Small intestine (tissue), 7 donors: ENCODE measurements around the gene ELAC2. TPM values are rescaled to one million over a fixed set of nuclear protein-coding genes. Genes with fewer than 3 reads are reported as not detected.

Experiments
- DNase-seq, 2 donors: peaks; one replicate each; pipeline versions ENCODE4 v3.0.0 to v3.0.0-alpha.2; 2013
- FAIRE-seq: peaks from 2 replicates; lab custom pipeline; 2012; peaks lifted over from hg19 to GRCh38; lab: Jason Lieb, UNC
- H3K27ac ChIP-seq, 3 donors: one replicate each; pipeline ENCODE4 v1.5.1; 2013; ENCODE audit warnings: low read length in 2 of 3, mild to moderate bottlenecking in 2 of 3, control low read depth in 1 of 3, inconsistent platforms in 1 of 3, low read depth in 1 of 3, moderate library complexity in 1 of 3
- H3K27me3 ChIP-seq, 3 donors: one replicate each; pipeline ENCODE4 v1.6.1; 2013; ENCODE audit warnings: low read length in 3 of 3, inconsistent platforms in 1 of 3; ENCODE audit not compliant: control insufficient read depth in 3 of 3, insufficient read depth in 3 of 3
- H3K36me3 ChIP-seq, 3 donors: one replicate each; pipeline ENCODE4 v1.6.1; 2013; ENCODE audit warnings: low read length in 3 of 3, inconsistent platforms in 1 of 3, low read depth in 1 of 3, mild to moderate bottlenecking in 1 of 3, moderate library complexity in 1 of 3; ENCODE audit not compliant: control insufficient read depth in 3 of 3, insufficient read depth in 2 of 3
- H3K4me1 ChIP-seq, 3 donors: one replicate each; pipeline ENCODE4 v1.6.1; 2013; ENCODE audit warnings: low read length in 2 of 3, inconsistent platforms in 1 of 3, low read depth in 1 of 3, mild to moderate bottlenecking in 1 of 3, moderate library complexity in 1 of 3; ENCODE audit not compliant: control insufficient read depth in 3 of 3, insufficient read depth in 2 of 3
- H3K4me3 ChIP-seq, 3 donors: one replicate each; pipeline ENCODE4 v1.5.1; 2013; ENCODE audit warnings: low read length in 3 of 3, control low read depth in 1 of 3, inconsistent platforms in 1 of 3, low read depth in 1 of 3, mild to moderate bottlenecking in 1 of 3, moderate library complexity in 1 of 3
- H3K9me3 ChIP-seq, 2 donors: one replicate each; pipeline ENCODE4 v1.6.1; 2013; ENCODE audit warnings: low read depth in 1 of 2, low read length in 1 of 2; ENCODE audit not compliant: control insufficient read depth in 2 of 2, insufficient read depth in 1 of 2
- WGBS, 3 donors: extraction: QIAGEN DNeasy Blood & Tissue Kit; methylation state at CpG; one replicate each; pipeline ENCODE4 v1.1.7; 2013; 5-methylcytosine and 5-hydroxymethylcytosine counted together
- polyA plus RNA-seq, 4 donors: library from polyadenylated mRNA; stranded (reverse) in 3 of 4; unstranded in 1 of 4; fragments of 200-250 nt in 3 of 4; fragments of 120-200 nt in 1 of 4; gene quantifications; one replicate each; pipeline versions ENCODE4 v1.2.1 to v1.2.3, GENCODE V29; 2013
- donor health status: healthy with polysubstance abuse.
- donor health status: control.
- donor health status: control.
- donor health status: Bipolar disorder and iron deficiency.
- donor health status: healthy.

The ELAC2 gene
- polyA plus RNA-seq, 4 donors: 30.0 to 44.5 (median 37.6) TPM

DNA sequence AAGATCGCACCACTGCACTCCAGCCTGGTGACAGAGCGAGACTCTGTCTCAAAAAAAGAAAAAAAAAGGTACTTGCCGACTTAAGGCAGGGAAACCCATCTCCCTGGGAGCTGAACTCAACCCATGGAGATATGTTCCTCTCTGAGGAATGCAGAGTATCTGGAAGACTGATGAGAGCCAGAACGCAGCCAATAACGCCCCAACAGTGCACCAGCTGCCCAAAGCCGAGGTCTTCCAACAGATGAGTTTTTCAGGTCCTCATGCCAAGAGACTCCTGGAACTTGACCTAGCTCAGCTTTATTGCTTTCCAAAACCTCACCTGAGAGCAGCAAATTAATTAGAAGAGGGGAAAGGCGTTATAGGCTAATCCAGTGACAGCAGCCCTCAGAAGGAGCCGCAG, 9.4 kb downstream of the ELAC2 start:
- peaks cover 19 to 61% (median 30%) of the 10 kb centered on the region in 3 donors for H3K36me3 ChIP-seq
- WGBS, 3 donors: 93 to 95% (median 94%) methylated on average over 8 of the region's 8 CpGs
- H3K9me3 ChIP-seq: no peaks in the 10 kb centered on the region
- no peaks in the 10 kb centered on the region for H3K27me3 ChIP-seq
- FAIRE-seq: no peak
- H3K4me1 ChIP-seq: no peaks in the 10 kb centered on the region
- no peak overlapping the region for H3K27ac ChIP-seq
- no peak overlapping the region for H3K4me3 ChIP-seq
- DNase-seq: no peak

DNA sequence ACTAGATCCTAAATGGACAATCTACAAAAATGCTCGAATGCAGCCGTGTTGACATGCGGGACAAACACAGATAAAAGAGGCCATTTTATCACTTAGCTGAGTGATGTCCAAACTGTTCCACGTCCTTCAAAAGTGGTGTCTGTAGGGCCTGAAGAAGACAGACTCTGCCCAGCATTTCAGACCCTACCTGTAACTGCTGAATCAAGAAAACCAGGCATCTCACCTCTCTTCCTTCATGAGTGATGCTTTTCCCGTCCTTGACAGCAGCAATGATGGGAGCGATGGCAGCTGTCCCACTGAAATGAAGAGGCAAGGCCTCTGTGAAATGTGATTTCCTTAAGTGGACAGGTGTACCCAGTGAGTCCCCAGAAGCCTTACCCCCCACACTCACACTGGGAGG, 12.3 kb downstream of the ELAC2 start:
- 85 to 95% (median 87%) methylated on average over 6 of the region's 6 CpGs for WGBS, 3 donors
- Histone ChIP-seq H3K9me3 (no peaks in the 10 kb centered on the region), H3K4me1 (no peaks in the 10 kb centered on the region), H3K27me3 (no peaks in the 10 kb centered on the region), H3K4me3 (no peak overlapping the region), H3K27ac (no peak overlapping the region), H3K36me3 (peaks cover 18 to 65% (median 21%) of the 10 kb centered on the region in 3 donors)
- FAIRE-seq (no peak), DNase-seq (no peak)

DNA sequence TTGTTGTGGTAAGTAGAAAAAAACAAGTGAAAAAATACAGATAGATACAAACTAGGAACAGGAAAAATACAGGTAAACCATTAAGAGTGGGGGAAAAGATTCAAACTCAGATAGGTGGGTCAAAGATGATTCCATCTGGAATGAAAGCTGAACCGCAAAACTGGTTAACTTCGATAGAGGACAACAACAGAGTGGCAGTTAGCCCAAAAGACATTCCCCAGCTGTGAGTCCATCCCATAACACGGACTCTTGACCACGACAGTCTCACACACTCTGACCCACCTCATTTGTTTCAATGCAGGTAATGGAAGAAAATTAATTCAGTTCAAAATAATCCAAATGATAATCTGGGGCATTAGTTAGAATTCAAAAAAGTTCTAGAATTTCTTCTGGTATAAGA, 13.5 kb downstream of the ELAC2 start:
- FAIRE-seq: no peak
- no peaks in the 10 kb centered on the region for H3K4me1 ChIP-seq
- H3K4me3 ChIP-seq: no peak overlapping the region
- H3K27ac ChIP-seq: no peak overlapping the region
- no peaks in the 10 kb centered on the region for H3K27me3 ChIP-seq
- no peak for DNase-seq
- no peaks in the 10 kb centered on the region for H3K9me3 ChIP-seq
- peaks cover 21 to 69% (median 26%) of the 10 kb centered on the region in 3 donors for H3K36me3 ChIP-seq
- 77 to 88% (median 78%) methylated on average over 4 of the region's 4 CpGs for WGBS, 3 donors

DNA sequence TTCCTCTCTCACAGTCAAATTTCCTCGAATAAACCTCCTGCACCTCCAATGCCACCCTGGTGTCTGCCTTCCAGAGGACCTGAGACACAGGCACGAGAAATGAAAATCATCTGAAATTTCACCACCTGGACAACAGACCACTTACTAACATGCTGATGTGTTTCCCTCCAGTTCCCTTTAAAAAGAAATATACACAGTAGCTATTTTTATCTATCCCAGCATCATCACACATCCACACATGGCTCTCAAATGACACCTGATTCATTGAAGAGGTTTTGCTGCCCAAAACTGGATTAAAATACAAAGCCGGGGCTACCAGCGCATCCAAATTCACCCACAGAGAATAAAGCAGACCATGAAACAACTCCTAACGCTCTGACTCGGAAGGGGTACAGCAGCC, 13.9 kb downstream of the ELAC2 start:
- H3K27ac ChIP-seq: no peak overlapping the region
- no peaks in the 10 kb centered on the region for H3K27me3 ChIP-seq
- H3K36me3 ChIP-seq: peaks cover 21 to 73% (median 29%) of the 10 kb centered on the region in 3 donors
- no peaks in the 10 kb centered on the region for H3K9me3 ChIP-seq
- no peak for FAIRE-seq
- H3K4me1 ChIP-seq: no peaks in the 10 kb centered on the region
- no peak for DNase-seq
- H3K4me3 ChIP-seq: no peak overlapping the region
- WGBS, 3 donors: 89 to 96% (median 92%) methylated on average over 6 of the region's 6 CpGs

DNA sequence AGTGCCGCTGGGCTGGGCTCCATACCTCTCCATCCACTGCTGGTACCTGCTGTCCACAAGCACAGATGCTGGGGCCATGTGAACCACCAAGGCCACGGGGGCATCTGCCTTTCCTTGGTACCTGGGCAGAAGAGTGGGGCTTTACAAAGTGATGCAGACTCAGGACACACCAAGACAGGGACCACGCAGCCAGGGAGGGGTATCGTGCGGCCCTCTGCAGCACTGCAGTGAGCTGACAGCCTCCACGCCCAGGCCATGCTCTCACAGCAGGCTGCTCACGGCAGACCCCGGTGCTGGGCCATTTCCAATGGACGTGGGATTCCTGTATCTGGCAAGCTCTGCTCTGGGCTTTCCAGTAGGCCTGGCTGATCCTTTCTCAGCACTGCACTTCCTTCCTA, 14.4 kb downstream of the ELAC2 start:
- 78 to 84% (median 79%) methylated on average over 9 of the region's 9 CpGs for WGBS, 3 donors
- FAIRE-seq (no peak), DNase-seq (no peak)
- H3K27ac ChIP-seq: no peak overlapping the region
- H3K27me3 ChIP-seq: no peaks in the 10 kb centered on the region
- H3K4me3 ChIP-seq: no peak overlapping the region
- no peaks in the 10 kb centered on the region for H3K4me1 ChIP-seq
- H3K9me3 ChIP-seq: no peaks in the 10 kb centered on the region
- peaks cover 24 to 74% (median 29%) of the 10 kb centered on the region in 3 donors for H3K36me3 ChIP-seq

DNA sequence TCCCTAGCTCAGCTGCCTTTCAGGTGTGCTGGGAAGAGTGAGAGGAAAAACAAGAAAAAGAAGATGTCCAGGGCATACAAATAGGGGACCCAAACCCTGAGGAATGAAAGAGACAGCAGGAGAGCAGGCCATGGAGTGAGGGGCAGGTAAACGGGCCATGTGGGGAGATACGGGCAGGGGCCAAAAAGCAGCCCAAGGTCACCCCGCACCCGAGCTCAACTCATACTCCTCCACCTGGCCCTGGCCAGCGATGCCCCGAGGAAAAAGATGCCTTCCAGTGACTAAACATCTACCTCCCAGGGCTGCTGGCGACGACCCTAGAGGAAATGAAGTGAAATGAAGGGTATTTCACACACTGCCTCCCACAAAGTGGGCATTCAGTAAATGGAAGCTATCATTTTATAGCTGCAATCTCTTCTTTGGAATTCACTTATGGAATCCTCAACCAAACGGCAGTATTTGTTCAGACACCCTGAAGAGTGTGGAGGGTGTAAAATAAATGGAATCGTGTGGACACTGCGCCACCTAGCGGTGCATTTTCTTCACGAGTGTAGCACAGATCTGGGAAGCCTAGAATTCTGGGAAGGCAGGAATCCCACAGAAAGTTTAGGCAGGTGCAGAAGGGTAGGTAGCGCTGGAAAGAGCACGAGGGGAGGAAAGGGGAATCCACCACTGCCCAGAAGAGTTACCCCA, 14.9 kb downstream of the ELAC2 start:
- Histone ChIP-seq H3K27ac (no peak overlapping the region), H3K36me3 (peaks cover 22 to 71% (median 31%) of the 10 kb centered on the region in 3 donors), H3K9me3 (no peaks in the 10 kb centered on the region), H3K4me3 (no peak overlapping the region), H3K4me1 (no peaks in the 10 kb centered on the region), H3K27me3 (no peaks in the 10 kb centered on the region)
- 49 to 53% (median 50%) methylated on average over 15 of the region's 15 CpGs for WGBS, 3 donors
- peak; percentile 73 to 78 for DNase-seq
- no peak for FAIRE-seq

DNA sequence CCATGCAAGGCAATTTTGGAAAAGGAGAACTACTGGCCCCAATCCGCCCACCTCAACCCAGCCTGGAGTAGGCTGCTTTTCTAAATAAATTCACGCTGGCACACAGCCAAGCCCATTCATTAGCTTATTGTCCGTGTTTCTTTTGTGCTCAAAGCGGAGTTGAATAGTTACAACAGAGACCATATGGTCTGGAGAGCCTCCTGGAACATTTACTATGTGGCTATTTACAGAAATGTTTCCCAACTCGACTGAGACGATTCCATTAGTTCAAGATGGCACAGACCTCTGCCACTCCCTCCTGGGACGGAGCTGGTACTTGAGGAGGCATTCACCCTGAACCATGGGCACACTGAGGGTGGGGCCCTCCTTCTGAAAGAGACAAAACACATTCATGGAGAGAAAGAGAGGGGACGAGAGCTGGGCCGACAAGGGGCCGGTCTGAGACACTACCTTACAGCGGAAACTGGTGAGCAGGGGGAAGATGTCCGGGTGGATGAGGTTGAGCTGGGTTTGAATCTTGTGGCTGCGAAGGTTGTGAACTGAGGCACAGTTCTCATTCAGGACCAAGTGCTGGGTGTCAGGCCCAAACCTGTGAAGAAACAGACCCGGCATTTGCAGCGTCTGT, 15.7 kb downstream of the ELAC2 start:
- no peak for DNase-seq
- WGBS, 3 donors: 76 to 82% (median 78%) methylated on average over 15 of the region's 15 CpGs
- FAIRE-seq: no peak
- Histone ChIP-seq H3K4me3 (no peak overlapping the region), H3K4me1 (no peaks in the 10 kb centered on the region), H3K36me3 (peaks cover 18 to 69% (median 35%) of the 10 kb centered on the region in 3 donors), H3K27me3 (no peaks in the 10 kb centered on the region), H3K9me3 (no peaks in the 10 kb centered on the region), H3K27ac (no peak overlapping the region)

DNA sequence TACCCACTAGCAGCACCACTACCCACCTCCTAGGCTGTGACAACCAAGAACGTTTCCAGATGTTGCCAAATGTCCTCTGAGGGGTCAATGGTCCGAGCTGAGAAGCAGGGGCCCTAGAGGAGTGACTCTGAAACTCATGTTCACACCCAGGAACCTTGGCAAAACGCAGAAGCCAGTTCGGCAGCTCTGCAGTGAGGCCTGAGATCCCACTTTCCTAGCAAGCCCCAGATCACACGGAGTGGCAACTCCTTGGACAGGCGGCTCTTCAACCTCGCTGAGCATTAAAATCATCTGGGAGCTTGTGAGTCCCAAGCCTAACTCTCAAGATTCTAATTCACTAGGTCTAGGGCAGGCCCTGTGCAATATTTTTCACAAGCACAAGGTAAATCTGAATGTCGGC, 17.3 kb downstream of the ELAC2 start:
- H3K9me3 ChIP-seq: no peaks in the 10 kb centered on the region
- FAIRE-seq (no peak), DNase-seq (no peak)
- H3K27me3 ChIP-seq: no peaks in the 10 kb centered on the region
- H3K4me1 ChIP-seq: no peaks in the 10 kb centered on the region
- no peak overlapping the region for H3K4me3 ChIP-seq
- peaks cover 25 to 73% (median 47%) of the 10 kb centered on the region in 3 donors for H3K36me3 ChIP-seq
- H3K27ac ChIP-seq: no peak overlapping the region
- WGBS, 3 donors: 84 to 90% (median 87%) methylated on average over 8 of the region's 8 CpGs
